Stimulated activated CD8-positive, alpha-beta memory T cell treated with anti-CD3 and anti-CD28 coated beads, Interleukin-4, amount 100 ng/mL, for 1 hour (primary cell): Measurements from ENCODE around the gene PAPPA.

Experiments
- DNase-seq, 2 donors: peaks; one replicate each; pipeline ENCODE4 v3.0.0-alpha.2; 2020; ENCODE audit warnings: low read depth in 2 of 2, low spot score in 1 of 2

The PAPPA gene

GRCh38 chr9:116309900-116310611, 156.5 kb downstream of the PAPPA start:
- DNase-seq = no peak

DNA sequence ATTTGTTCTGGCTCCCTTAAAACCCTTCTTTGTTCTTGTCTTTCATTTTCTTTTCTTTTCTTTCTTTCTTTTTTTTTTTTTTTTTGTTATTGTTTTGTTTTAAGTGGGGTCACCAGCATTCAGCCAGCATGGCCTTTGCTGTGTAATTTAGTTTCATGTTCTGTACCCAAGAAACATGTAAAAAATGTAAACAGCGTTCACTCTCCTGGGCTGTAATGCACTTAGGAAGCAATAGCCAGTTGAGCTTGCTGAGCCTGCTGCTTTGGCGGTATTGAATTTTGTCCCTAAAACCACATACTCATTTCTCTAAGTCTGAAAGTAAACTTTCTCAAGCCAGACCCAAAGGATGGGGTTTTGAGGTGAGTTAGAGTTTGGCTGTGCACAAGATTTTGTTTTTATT, 158.6 kb downstream of the PAPPA start:
- no peak for DNase-seq

GRCh38 chr9:116313638-116314037, 160.0 kb downstream of the PAPPA start:
- DNase-seq = no peak

DNA sequence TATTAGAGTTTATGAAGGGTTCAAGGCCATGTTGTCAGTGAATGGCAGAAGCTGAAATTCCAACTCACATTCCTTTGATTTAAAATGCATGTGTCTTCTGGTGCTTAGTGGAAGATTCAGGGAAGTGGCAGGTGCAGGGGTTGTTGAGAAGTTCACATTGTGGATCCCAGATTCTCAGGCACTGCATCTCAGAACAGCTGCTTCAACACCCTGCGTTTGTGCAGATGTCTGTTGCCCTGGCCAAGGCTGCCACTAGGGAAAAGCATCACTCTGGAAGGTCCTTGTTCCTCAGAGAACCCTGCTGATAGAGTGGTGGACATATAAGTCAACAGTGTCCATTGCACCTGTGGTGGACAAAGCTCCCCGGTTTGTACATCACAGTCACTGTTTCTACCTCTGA, 162.7 kb downstream of the PAPPA start:
- DNase-seq = no peak

DNA sequence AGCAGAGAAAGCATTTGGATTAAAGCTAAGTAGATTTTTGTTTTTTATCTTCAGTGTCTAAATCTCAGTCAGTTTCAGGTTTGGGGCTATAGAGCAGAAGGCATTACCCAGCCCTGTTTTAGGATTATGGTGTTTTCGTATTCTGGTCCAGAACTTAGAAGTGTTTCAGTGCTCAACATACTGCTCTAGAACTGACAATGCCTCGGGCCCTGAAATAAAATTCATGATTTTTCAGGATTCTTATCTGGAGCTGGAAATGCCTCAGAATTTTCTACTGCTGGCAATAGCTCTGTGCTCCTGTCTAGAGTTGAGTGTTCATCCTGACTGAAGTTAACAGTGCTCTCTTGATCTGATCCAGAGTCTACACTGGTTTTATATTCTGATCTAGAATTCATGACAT, 163.9 kb downstream of the PAPPA start:
- DNase-seq = no peak

- DNase-seq = no peak
Measured at GRCh38 chr9:116318468-116319374, 165.1 kb downstream of the PAPPA start.

DNA sequence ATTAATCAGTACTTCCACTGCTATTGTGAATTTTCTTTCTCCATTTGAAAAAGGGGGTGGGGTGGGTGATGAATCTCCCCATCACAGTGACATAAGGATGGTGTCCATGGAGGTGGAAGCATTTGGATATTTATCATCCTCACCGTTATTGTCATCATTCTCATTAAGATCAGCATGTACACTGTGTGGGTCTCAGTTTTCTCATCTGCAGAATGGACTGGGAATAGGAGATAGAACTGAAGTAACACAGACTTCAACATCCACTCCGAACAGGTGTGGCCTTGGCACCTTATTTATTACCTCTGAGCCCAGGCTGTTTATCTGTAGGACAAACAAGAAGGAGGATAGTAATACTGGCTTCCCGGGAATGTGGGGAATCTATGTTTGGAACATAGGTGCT, 165.9 kb downstream of the PAPPA start:
- no peak for DNase-seq

DNA sequence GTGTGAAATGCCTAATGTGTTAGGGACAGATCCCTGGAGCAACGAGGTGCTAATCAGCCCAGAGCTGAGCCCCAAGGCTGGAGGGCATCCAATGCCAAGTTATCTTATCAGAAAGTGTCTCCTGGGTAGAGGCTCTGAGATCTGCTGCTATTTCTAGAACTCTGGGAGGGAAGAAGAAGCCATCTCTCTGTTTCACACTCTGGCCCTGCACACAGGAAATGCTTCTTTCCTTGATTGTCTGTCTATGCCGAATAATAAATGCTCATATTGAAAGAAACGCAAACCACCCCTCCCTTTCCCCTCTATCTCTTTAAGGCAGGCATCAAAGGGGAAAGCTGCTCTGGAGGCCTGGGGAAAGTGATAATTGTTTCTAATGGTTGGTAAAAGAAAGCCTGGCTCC, 166.7 kb downstream of the PAPPA start:
- DNase-seq = no peak

DNA sequence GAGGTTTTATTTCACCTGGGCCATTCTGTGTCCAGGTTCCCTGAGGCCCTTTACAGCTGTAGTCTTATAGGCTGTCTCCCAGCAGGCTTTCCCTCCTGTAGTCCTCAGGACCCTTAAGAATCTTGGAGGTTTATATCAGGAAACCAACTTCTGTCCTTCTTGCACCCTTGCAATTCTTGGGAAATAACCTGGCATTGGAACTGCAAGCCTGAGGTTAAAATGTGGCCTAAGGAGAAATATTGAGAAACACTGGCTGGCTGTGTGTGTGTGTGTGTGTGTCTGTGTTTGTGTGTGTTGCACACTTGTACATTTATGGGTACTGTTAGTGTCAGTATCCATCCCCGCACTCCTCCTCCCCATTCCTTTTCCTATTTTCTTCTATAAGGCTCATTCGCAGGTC, 168.9 kb downstream of the PAPPA start:
- DNase-seq = no peak

- DNase-seq = no peak
Measured at GRCh38 chr9:116323012-116323411, 169.4 kb downstream of the PAPPA start.

DNA sequence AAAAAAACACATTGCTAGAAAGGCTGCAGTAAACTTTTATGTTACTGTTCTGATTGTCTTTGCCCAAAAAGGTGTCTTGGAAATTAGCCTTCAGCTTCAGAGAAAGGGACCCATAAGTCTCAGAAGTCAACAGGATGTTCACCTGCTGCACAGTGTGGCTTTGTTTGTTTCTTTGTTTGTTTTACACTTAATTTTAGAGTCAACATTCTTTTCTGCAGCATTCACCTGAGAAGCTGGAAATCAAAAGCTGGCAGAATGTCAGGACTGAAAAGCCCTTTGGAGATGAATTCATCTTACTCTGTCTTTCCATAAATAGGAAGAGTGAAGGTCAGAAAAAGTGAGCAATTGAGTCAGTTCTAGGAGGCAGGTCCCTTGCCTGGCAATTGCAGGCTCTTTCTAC, 170.0 kb downstream of the PAPPA start:
- DNase-seq = no peak

DNA sequence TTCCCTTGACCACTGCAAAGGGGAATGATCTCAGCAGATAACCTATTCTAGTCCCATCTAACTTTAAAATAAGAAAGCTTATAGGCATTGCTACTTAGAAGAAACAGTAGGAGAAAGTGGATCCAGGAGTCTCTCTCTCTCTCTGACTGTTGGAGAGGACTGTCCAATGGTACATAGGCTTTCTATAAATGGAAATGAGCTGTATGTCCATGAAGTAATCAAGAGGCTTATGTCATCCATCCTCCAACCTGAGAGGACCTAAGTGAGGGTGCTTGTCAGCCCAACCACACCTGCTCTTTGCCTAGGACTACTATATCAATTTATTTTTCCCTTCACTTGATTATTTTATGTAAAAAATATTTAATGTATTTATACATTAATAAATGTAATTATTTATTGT, 172.3 kb downstream of the PAPPA start:
- DNase-seq = no peak

DNA sequence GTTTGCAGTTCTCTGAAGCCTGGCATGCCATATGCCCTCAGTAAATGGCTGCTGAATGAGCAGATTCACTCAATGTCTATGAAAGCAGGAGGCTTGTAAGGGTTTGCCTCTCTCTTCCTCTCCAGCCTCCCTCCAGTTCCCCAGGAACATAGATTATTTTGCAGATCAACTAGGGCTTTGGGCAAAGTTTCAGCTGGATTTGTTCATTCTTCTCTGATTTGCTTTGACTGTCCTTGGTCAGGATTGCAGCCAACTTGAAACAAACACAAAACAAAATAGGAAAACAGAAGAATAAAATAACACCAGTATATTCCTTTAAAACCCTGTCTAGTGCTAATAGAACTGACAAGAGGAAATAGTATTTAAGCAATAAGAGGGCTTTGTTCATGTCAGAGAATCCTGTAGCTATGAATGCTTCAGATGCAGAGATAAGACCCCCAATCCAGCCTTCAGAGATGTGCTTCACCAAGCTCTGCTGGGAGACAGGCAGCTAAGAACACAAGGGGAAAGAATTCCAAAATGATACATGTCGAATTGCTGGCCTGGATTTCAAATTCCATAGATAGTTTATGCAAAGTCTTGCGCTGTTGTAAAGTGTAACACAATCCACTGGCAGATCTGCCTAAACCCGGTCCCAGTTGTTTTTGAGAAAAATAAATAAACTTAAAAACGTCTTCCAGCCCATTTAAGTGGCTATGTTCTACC, 174.3 kb downstream of the PAPPA start:
- DNase-seq = no peak

DNA sequence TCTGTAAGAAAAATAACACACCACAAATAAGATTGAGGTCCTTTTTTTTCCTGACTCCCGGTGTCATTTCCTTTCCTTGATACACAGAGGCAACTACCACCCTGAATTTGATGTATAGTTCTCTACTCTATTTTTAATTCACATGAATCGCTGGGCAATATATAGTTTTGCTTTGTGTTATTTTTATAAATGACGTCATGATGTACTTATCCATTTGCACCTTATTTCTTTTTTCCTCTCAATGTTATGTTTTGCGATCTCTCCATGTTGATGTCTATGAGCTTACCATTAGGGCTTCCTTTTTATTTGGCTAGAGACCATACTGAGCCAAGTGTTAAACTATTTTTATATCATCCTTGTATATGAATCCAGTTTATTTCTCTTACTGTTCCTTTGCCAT, 175.9 kb downstream of the PAPPA start:
- no peak for DNase-seq

DNA sequence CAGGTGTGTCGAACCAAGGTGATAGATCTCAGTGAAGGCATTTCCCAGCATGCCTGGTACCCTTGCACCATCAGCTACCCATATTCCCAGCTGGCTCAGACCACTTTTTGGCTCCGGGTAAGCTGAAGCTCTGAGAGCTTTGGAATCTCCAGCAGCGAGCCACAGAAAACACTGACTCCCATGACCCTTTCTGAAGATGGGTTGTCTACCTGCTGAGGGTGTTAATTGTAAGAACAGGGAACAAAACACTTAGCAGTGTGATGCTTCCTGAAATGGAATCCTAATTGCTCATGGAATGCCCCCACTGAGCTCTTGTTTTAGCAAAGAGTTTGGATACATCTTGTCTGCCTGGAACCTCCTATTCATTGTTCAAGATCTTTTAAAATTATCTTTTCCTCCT, 177.7 kb downstream of the PAPPA start:
- DNase-seq = no peak

- no peak for DNase-seq
Measured at GRCh38 chr9:116332090-116332489, 178.5 kb downstream of the PAPPA start.

GRCh38 chr9:116333254-116333653, 179.7 kb downstream of the PAPPA start:
- DNase-seq = no peak

GRCh38 chr9:116334546-116335150, 181.1 kb downstream of the PAPPA start:
- no peak for DNase-seq

GRCh38 chr9:116335392-116335791, 181.8 kb downstream of the PAPPA start:
- DNase-seq = no peak

- no peak for DNase-seq
Measured at GRCh38 chr9:116336133-116336862, 182.7 kb downstream of the PAPPA start.

GRCh38 chr9:116337015-116337414, 183.4 kb downstream of the PAPPA start:
- DNase-seq = no peak
